ENCODE measurements around the gene DET1.
"Not testable (repeated sequence)": the region's sequence is repeated elsewhere in the genome, so short reads cannot be mapped to it uniquely, and the experiment has no call there.

The DET1 gene

DNA sequence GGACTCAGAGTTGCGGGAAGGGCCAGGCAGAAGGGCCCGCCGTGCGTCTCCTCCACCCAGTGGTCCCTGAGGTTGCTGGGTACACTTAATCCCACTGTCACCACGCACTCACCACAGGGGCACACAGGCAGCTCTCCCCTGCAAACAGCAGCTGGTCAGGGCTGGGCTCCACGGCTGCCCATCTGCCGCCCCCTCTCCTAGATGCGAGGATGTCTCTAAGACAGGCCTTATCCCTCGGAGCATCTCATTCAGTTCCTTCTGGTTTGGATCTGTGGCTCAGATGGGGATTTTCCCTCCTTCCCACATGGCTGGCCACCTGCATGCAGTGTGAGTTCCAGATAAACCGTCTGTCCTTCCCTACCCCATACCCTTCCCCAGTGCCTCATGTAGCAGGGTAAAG is 52.6 kb downstream of the DET1 start:
- no peak for DNase-seq (ENCODE audit: low spot score)

DNA sequence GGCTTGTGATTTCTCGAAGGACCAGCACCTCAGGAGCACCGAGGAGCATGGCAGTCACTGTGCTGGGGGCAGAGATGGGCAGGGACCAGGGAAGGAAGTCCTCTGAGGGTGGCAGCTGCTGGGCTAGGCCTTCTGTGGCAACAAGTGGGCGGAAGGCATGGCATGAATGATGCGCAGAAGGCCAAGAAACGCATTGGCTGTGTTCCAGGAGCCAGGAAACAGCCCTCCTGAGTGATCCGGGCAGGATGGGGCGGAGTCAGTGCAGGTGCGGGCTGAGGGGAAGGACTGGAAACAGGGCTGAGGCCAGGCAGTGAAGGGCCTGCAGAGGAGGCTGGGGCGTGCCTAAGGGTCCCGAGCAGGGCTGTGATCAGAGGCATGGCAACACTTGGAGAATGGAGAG is 55.3 kb downstream of the DET1 start:
- DNase-seq (ENCODE audit: low spot score) = no peak

DNA sequence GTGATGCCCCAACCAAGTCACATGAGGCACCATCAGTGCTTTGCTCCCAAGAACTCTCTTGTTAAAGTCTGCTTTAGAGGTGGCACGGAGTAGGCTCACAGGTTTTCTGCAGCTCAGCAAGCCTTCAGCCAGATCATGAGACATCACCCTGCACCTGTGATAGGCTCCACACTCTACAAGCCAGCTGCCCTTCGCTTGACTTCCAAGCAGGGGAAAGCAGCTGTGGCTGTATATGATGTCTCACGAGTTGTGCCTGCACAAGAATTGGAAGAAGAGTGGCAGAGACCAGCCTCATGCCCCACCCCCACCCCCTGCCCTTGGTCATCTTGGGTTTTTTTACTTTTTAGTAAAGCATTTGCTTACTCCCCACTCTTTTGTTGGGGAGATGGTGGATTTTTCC is 56.4 kb downstream of the DET1 start:
- no peak for DNase-seq (ENCODE audit: low spot score)

DNA sequence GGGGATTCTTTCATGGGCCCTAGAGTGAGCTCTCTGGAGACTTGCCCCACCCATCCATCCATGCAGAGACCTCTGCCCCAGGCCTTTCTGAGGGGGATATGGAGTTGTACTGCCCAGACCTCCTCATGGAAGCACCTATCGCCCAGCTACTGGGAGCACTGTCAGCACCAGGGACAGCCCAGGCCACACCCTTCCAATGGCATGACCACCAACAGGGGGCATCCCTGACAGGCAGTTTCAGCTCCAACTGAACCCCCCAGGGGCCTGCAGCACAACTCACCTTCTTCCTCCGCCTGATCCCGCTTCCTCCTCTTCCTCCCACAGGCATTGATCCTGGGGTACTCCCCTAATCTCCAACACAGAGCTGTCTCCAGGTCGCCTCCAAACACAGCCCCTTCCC is 57.2 kb downstream of the DET1 start:
- DNase-seq (ENCODE audit: low spot score) = no peak

DNA sequence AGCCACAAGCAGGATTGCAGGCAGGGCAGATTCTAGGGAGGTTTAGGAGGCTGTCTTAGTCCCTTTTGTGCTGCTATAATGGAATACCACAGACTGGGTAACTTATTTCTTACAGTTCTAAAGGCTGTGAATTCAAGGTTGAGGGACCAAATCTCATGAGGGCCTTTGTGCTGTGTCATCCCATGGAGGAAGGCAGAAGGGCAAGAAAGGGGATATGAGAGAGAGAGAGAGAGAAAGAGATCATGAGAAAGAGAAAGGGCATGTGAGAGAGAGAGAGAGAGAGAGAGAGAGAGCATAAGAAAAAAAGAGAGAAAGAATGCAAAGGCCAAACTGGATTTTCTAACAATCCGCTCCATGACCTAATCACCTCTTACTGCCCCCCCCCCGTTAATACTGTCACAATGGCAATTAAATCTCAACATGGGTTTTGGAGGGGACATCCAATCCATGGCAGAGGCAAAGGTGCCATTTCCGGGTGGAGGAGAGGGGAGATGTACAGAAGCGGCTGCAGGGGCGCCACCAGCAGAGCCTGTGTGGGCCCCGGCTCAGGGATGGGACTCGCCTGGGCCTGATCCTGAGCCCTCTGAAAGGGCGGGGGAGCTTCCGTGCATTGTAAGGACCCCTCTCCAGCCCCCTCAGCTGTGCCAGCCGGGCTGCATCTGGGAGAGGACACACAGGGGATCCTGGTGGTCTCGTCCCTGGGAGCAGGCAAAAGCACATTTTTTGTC is 58.5 kb downstream of the DET1 start:
- DNase-seq (ENCODE audit: low spot score) = no peak

DNA sequence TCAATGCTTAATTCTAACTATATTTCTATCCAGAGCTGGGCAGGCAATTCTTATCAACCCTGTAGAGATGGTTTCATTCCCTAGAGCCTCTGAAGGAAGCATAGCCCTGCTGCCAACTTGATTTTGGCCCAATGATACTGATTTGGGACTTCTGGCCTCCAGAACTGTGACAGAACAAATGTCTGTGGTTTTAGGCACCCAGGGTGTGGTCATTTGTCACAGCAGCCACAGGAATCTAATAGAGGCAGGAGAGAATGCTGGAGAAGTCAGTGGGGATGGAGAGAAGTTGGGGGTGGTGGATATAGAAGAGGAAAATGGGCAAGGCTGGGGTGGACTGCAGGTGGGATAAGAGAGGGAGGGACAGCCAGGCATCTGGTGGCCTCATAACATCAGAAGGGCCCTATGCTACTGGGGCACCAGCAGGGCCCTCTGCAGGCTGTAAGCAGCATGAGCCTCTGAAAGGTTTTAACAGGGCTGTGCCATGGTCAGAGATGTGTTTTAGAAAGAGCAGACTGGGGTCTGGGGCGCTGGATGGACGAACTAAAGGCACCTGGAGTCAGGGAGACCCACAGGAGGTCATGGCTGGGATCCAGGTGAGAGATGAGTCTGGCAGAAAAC is 59.2 kb downstream of the DET1 start:
- DNase-seq (ENCODE audit: low spot score) = no peak

DNA sequence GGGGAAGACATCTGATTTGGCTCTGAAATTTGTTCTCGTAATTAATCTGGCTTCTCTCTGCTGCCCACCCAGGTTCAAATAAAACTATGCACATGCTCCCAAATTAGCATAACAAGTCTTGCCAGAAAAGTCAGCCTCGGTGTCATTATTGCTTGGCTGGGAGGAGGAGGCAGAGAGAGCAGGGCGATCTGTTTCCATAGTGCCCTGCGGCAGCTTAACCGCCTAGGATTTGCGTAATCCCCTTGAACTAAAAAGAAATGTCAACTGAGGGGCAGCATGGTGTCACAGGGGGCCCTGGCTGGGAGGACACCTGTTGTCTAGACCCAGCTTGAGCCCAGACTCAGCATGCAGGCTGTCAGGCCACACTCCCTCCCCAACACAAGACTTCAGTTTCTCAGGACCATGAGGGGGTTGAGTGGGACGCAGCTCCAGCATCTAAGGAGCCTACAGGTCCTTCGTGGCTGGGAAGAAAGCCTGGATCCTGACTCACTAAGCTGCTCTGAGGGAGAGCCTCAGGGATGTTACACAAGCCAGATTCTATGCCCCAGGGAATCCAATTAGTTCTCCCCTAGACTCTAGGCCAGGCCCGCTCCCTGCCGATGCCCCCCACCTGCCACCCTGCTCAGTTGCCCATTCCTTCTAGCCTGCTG is 61.7 kb downstream of the DET1 start:
- no peak for DNase-seq (ENCODE audit: low spot score)

DNA sequence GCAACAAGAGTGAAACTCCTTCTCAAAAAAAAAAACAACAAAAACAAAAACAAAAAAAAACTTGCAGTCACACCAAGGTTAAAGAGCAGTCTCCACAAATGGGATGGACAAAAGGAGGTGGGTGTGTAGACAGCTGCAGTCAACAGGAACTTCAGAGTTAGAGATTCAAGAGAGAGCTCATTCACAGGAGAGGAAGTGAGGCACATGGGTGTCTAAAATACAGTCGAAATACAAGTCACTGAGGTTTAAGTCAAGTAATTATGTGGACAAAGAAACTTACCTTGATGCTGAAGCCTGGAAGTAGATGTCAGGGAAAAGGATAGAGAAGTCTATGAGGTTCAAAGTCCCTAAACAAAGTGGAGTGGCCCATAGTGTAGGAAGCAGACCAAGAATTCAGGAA is 64.2 kb downstream of the DET1 start:
- DNase-seq (ENCODE audit: low spot score) = no peak

DNA sequence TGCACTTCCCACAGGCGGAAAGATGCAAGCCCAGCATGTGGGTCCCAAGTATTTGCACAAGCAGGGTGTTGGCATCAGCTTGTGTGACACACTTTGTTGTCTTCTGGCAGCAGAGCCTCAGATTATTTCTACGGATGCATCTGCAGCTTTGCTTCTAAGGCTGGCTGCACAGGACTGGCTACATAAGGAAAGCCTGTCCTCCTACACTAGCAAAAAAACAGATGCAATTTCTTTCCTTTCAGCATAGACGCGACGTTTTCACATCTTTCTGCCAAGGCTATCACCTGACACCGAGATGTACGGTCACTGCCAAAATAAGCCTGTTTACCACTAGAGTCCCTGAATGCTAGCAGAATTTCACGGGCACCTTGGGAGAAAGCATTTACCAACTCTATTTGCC is 65.5 kb downstream of the DET1 start:
- DNase-seq (ENCODE audit: low spot score) = no peak

DNA sequence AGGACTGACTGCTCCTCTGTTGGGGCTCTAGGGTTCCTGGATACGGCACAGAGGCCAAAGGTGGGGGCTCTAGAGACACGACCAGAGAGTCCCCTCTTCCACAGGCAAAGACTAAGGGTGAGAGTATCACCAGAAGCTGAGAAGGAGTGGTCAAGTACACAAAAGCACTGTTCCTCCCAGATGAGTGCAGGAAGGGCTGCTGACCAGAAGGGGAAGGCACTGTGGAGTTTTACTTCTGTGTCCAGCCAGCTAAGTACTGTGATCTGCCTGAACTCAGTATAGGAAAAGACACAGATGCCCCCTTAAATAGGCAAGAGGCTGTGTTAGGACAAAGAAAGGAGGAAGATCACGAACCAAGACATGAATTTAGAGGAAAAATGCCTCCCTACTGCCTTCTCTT is 67.3 kb downstream of the DET1 start:
- no peak for DNase-seq (ENCODE audit: low spot score)

DNA sequence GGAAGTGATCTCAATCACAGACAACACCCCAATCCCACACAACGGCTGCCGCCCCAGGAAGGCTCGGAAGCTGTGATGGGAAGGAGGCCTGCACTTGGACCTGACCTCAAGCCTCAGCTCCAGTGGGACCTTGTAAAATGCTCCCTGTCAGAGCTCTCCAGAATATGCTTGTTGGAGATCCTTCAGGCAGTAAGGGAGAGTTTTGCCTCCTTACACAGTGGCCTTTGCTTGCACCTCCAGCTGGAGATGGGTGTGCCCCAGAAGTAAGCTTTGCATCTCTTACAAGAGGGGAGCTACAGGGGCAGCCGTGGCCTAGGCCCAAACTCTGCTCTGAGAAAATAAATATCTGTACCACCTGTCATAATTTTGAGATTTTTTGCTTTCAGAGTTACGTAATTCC is 68.6 kb downstream of the DET1 start:
- no peak for DNase-seq (ENCODE audit: low spot score)

DNA sequence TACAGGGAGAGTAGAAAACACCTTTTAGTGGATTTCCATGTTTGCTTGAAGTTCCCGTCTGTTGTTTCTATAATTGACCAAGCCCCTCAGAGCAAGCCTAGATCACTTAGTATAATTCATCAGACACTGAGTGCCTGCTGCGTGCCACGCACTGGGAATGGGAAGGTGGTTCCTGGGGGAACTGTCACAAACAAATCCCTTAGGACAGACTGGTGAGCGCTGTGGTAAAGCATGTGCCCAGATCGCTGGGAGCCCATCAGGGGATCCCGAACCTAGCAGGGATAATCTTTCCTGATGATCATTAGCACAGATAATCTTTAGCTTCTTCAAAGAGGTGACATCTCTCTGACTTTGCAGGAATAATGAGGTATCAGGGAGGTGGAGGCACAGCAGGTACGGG is 69.4 kb downstream of the DET1 start:
- DNase-seq (ENCODE audit: low spot score) = no peak

DNA sequence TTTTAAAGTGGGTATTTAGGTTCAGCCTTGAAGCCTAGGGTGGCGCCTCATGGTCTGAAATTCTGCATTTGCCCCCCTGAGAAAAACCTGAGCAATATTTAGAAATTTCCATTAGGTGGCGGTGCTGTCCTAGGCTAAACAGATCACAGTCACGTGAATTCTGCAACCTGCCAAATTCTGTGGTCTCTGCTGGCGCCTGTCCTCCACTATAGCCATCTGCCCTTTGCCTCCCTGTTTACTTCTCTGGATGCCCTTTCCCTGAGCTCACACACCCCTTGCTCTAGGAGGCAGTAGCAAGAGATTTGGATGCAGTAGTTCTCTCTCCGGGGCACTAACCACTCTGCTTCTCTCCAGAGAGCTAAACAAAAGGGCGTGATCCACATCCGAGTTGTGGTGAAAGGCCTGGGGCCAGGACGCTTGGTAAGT is 69.8 kb downstream of the DET1 start:
- peak; percentile 20 for DNase-seq (ENCODE audit: low spot score)

DNA sequence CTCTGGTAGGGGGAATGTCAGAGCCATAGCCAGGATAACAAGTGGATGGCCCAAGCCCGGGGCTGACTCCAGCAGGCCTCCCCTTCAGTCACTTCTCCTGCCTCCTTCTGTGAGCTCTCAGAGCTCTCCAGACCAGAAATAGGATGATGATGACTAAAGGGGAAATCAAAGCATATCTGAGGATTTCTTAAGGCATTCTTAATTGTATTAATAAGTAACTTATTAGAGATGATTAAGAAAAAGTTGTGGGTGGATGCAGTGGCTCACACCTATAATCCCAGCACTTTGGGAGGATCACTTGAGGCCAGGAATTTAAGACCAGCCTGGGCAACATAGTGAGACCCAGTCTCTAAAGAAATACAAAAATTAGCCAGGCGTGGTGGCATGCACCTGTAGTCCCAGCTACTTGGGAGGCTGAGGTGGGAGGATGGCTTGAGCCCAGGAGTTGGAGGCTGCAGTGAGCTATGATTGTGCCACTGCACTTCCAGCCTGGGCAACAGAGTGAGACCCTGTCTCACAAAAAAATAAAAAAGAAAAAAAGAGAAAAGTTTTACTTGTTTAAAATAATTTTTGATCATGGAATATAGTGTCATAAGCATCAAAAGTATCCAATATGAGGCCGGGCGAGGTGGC is 72.7 kb downstream of the DET1 start:
- not testable (repeated sequence) for DNase-seq (ENCODE audit: low spot score)

DNA sequence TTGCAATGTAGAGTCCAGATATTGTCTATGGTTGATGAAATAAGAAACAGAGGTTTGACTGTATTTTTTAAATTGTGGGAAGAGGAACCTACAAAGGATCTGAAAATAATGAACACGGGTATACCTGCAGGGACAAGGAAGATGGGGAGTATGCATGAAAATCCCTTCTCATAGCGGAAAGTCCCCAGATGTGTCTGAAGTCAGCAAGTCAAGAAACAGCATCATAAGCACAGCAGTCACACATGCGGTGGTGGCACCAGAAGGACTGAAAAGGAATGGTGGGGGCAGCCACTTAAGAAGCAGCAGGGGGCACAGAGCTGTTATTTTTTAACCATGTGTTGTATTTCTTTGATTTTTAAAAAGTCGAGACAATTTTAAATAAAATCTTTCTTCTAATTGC is 74.3 kb downstream of the DET1 start:
- DNase-seq (ENCODE audit: low spot score) = no peak

DNA sequence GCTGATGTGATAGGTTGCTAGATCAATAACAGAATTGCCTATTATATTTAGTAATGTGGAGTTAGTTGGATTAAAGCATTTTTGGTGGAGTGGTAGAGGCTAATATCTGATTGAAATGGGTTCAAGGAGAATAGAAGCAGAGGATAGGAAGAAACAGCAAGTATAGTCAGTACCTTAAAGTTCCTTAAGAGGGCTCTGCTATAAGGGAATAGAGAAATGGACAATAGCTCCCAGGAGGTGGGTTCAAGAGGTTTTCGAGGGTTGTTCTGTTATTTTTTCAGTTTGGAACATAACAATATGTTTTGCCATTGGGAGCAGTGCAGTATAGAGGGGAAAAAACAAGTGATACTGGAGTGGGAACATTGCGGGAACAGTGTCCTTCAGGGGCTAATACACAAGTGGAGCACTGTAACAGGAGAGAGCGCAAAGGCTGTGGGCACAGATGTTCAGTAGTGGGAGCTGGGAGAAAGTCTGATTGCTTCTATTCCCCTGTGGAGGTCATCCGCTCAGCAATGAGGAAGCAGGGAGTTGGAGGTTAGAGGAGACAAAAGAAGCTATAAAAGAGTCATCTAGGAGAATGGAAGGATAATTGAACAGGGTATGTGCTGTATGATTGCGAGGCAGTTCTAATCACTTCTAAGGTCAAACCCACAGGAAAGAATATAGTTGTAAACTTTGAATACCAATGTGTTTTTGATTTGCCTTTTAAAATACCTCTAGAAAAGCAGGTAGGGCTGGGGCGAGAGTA is 75.7 kb downstream of the DET1 start:
- DNase-seq (ENCODE audit: low spot score) = no peak

DNA sequence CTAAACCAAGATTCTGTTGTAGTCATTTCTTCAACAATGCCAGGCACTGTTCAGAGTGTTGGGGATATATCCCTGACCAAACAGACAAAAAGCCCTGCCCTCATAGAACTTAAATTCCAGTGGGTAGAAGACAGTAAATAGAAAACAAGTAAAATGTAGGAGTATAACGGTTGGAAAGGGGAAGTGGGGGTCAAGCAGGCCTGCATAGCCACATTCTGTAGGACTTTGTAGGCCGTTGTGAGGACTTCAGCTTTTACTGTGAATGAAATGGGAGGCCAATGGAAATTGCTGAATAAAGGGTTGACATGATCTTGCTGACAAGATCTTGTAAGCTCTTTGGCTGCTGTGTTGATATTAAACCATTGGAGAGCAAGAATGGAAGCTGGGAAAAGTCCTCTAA is 77.2 kb downstream of the DET1 start:
- DNase-seq (ENCODE audit: low spot score) = no peak

DNA sequence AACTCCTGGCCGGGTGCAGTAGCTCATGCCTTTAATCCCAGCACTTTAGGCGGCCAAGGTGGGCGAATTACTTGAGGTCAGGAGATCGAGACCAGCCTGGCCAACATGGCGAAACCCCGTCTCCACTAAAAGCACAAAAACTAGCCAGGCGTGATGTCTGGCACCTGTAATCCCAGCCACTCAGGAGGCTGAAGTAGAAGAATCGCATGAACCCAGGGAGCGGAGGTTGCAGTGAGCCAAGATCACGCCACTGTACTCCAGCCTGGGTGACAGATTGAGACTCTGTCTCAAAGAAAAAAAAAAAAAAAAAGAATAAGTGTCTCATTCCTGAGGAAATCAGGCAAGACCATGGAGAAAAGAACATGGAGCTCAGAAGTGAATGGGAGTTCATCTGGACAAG is 77.8 kb downstream of the DET1 start:
- DNase-seq (ENCODE audit: low spot score) = not testable (repeated sequence)

DNA sequence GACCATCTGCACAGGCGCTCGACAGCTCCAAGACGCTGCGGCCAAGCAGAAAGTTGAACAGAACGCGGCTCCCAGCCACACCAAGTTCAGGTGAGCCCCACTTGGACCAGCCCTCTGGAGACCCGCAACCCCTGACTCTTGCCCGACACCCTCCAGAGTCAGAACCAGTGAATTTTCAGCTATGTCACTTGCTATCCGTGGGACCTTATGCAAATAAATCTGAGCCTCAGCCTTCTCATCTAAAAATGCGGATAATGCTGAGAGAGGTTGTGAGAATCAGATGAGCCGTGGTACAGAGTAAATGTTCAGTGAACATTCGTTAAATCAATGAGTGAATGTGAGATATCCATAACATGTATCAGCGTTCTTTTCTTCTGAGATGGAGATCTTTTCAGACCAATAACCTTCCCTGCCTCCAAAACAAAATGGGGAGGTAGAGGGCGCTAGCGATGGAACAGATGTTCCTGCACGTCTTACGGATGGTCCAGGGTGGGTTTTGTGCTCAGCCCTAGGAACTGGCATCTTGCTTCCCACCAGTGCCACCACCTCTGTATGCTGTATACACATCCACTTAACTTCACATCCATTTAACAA is 78.4 kb downstream of the DET1 start:
- DNase-seq (ENCODE audit: low spot score) = no peak

DNA sequence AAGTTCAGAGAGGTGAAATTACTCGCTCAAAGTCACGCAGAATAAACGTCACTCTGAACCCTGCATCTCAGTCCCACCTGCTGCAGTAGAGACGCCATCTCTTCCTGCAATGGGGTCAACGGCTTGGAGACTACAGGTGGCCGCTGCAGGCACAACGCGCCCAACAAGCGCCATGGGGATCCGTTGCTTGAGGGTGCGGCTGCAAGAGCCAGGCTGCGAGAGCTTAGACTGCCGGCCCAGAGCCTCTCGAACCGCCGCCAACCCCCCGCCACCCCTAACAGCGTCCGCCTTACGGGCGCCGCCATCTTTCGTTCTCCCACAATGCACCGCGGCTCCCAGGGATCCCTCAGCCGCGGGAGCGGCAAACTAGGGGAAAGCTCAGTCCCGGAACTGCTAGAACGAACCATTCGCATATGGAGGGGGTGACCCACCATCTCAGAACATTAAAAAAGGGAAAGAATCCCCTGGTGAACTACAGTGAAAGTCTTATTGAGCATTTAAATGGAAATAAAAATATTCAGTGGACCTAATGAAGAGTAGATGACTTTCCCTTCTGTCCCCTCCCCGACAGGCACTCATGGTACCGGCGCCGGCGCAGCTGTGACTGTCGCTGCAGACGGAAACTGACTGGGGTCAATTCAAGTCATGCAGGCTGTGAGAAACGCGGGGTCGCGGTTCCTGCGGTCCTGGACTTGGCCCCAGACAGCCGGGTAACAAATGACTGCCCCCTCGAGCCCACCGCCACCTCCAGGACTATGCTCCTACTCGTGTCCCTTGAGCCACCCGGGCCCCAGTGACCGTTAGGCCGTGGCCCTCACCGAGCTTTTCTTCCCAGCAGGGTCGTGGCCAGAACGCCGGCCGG is 79.2 kb downstream of the DET1 start, which contains the start of the genes MRPL46 and MRPS11:
Gene MRPL46, minus strand, starts transcription at position 316 of the 862 bp plus-strand sequence. Its CDS starts 11 bp downstream, at position 305.
Gene MRPS11, plus strand, starts transcription at position 636 of the 862 bp plus-strand sequence. Its CDS starts 10 bp downstream, at position 646.
- DNase-seq (ENCODE audit: low spot score) = peak; percentile 90
